B cell (primary cell): Measurements from ENCODE around the gene AOPEP. TPM values are rescaled to one million over a fixed set of nuclear protein-coding genes. Genes with fewer than 3 reads are reported as not detected.

Experiments
- ATAC-seq: fragments of 200-7000 bp; cut with Tn5 transposase; one replicate; pipeline ENCODE4 v1.10.0; 2021; ENCODE audit warnings: low read depth, mild to moderate bottlenecking, moderate number of reproducible peaks, moderate library complexity
- CTCF ChIA-PET: fragments of 350-600 bp; sonication (Branson Sonifier 250); formaldehyde crosslinking; loops from one replicate; lab custom pipeline; 2021; ENCODE audit warnings: antibody characterized with exemption, inconsistent platforms; lab: Charles Lee
- POLR2A ChIA-PET: fragments of 350-600 bp; sonication (Branson Sonifier 250); formaldehyde crosslinking; loops from one replicate; lab custom pipeline; 2021; ENCODE audit warnings: antibody characterized with exemption; lab: Charles Lee
- DNase-seq: peaks from one replicate; pipeline ENCODE4 v3.0.0; 2013
- H2AFZ ChIP-seq: 2 replicates; pipeline ENCODE4 v1.6.1; 2012; ENCODE audit warnings: mild to moderate bottlenecking, low read depth, low read length; ENCODE audit not compliant: insufficient read depth, poor library complexity, severe bottlenecking
- H3K27ac ChIP-seq, 2 donors: 1 replicate in 1 of 2; 2 replicates in 1 of 2; pipeline ENCODE4 v1.5.1; 2012 to 2013; ENCODE audit warnings: low read length in 2 of 2, mild to moderate bottlenecking in 2 of 2, moderate library complexity in 1 of 2
- H3K27me3 ChIP-seq, 4 experiments: fragments of 200-600 bp in 1 of 4; sonication (generic) in 1 of 4; replicated peaks in 1 of 4; 1 replicate in 2 of 4; 2 replicates in 2 of 4; pipeline versions ENCODE4 v1.6.1 to v1.7.0; 2013 to 2016; ENCODE audit warnings: low read length in 3 of 4, mild to moderate bottlenecking in 2 of 4, mixed read lengths in 1 of 4, moderate library complexity in 1 of 4; ENCODE audit not compliant: insufficient read depth in 4 of 4, control insufficient read depth in 3 of 4; ENCODE audit errors: control extremely low read depth in 1 of 4
- H3K36me3 ChIP-seq, 2 experiments: replicated peaks in 1 of 2; 1 replicate in 1 of 2; 2 replicates in 1 of 2; pipeline versions ENCODE4 v1.6.1 to v1.7.1; 2013; ENCODE audit warnings: low read length in 1 of 2; ENCODE audit not compliant: insufficient read depth in 2 of 2, control insufficient read depth in 1 of 2; ENCODE audit errors: control extremely low read depth in 1 of 2, extremely low read depth in 1 of 2
- H3K4me1 ChIP-seq, 2 donors: fragments of 200-600 bp in 1 of 2; sonication (generic) in 1 of 2; 1 replicate in 1 of 2; 2 replicates in 1 of 2; pipeline versions ENCODE4 v1.5.1 to v1.6.1; 2013 to 2017; ENCODE audit warnings: low read length in 2 of 2; ENCODE audit not compliant: control insufficient read depth in 2 of 2, insufficient read depth in 2 of 2
- H3K4me2 ChIP-seq: replicated peaks from 2 replicates; pipeline ENCODE3; 2012; ENCODE audit warnings: mild to moderate bottlenecking, low read depth, low read length; ENCODE audit not compliant: poor library complexity, severe bottlenecking
- H3K4me3 ChIP-seq, 5 experiments: fragments of 200-600 bp in 1 of 5; sonication (generic) in 1 of 5; 1 replicate in 3 of 5; 2 replicates in 2 of 5; pipeline versions ENCODE4 v1.5.1 to v1.7.0; 2011 to 2016; ENCODE audit warnings: low read length in 4 of 5, mild to moderate bottlenecking in 4 of 5, low read depth in 2 of 5, control low read depth in 1 of 5, moderate library complexity in 1 of 5; ENCODE audit not compliant: insufficient read depth in 1 of 5; ENCODE audit errors: control extremely low read depth in 1 of 5, extremely low read depth in 1 of 5
- H3K79me2 ChIP-seq: fragments of 200-600 bp; sonication (generic); one replicate; pipeline ENCODE4 v1.6.0; 2016; ENCODE audit warnings: low read length; ENCODE audit not compliant: control insufficient read depth, insufficient read depth
- H3K9ac ChIP-seq: fragments of 200-600 bp; sonication (generic); 2 replicates; pipeline ENCODE4 v1.6.1; 2017; ENCODE audit warnings: mild to moderate bottlenecking, low read length, moderate library complexity
- H3K9me3 ChIP-seq, 3 donors: one replicate each; pipeline versions ENCODE4 v1.6.1 to v1.7.1; 2013; ENCODE audit warnings: low read length in 2 of 3; ENCODE audit not compliant: control insufficient read depth in 2 of 3, insufficient read depth in 1 of 3; ENCODE audit errors: control extremely low read depth in 1 of 3
- H4K20me1 ChIP-seq: 2 replicates; pipeline ENCODE4 v1.6.0; 2012; ENCODE audit warnings: mild to moderate bottlenecking, low read length; ENCODE audit not compliant: insufficient read depth, control insufficient read depth, poor library complexity, severe bottlenecking
- H3K27ac Mint-ChIP-seq: one replicate; pipeline ENCODE4 v1.8.0; 2021; ENCODE audit warnings: mixed read lengths
- H3K27me3 Mint-ChIP-seq: one replicate; pipeline ENCODE4 v1.8.0; 2021; ENCODE audit warnings: mixed read lengths
- H3K4me1 Mint-ChIP-seq: one replicate; pipeline ENCODE4 v1.8.0; 2021; ENCODE audit warnings: mixed read lengths
- H3K4me3 Mint-ChIP-seq: one replicate; pipeline ENCODE4 v1.8.0; 2021; ENCODE audit warnings: mixed read lengths
- H3K9me3 Mint-ChIP-seq: one replicate; pipeline ENCODE4 v1.8.0; 2022; ENCODE audit warnings: mixed read lengths; ENCODE audit not compliant: insufficient read depth
- CTCF ChIP-seq: fragments of 200-600 bp; IDR thresholded peaks from one replicate; pipeline ENCODE4 v1.8.0; 2022; ENCODE audit warnings: antibody characterized with exemption, mild to moderate bottlenecking
- EZH2 ChIP-seq: IDR thresholded peaks from 2 replicates; pipeline ENCODE4 v1.6.1; 2012; ENCODE audit warnings: borderline replicate concordance, low read depth, mild to moderate bottlenecking, moderate library complexity, low read length; ENCODE audit not compliant: insufficient read depth, poor library complexity, severe bottlenecking
- WGBS: methylation state at CpG from one replicate; pipeline ENCODE4 v1.1.5; 2013; ENCODE audit warnings: missing lambda C conversion rate; ENCODE audit not compliant: insufficient coverage; 5-methylcytosine and 5-hydroxymethylcytosine counted together
- intact Hi-C: fragments of 100-400 bp; cut with micrococcal nuclease; formaldehyde crosslinking; loops from one replicate; pipeline ENCODE4 v1.10.0; 2022
- polyA plus RNA-seq: library from polyadenylated mRNA; depleted of rRNA; stranded (reverse); fragments of >200 nt; gene quantifications from 2 replicates; pipeline ENCODE4 v1.2.3, GENCODE V29; 2012
- total RNA-seq, 2 donors: library from RNA; stranded (reverse); fragments of 120-200 nt in 1 of 2; gene quantifications; 1 replicate in 1 of 2; 2 replicates in 1 of 2; pipeline versions ENCODE4 v1.2.3 to v1.2.4, GENCODE V29; 2013 to 2022

AOPEP gene
- total and polyA plus RNA-seq, 2 donors (not counting 1 experiment from before 2014, with no cell fraction given) = 5.1 to 35.8 TPM

DNA sequence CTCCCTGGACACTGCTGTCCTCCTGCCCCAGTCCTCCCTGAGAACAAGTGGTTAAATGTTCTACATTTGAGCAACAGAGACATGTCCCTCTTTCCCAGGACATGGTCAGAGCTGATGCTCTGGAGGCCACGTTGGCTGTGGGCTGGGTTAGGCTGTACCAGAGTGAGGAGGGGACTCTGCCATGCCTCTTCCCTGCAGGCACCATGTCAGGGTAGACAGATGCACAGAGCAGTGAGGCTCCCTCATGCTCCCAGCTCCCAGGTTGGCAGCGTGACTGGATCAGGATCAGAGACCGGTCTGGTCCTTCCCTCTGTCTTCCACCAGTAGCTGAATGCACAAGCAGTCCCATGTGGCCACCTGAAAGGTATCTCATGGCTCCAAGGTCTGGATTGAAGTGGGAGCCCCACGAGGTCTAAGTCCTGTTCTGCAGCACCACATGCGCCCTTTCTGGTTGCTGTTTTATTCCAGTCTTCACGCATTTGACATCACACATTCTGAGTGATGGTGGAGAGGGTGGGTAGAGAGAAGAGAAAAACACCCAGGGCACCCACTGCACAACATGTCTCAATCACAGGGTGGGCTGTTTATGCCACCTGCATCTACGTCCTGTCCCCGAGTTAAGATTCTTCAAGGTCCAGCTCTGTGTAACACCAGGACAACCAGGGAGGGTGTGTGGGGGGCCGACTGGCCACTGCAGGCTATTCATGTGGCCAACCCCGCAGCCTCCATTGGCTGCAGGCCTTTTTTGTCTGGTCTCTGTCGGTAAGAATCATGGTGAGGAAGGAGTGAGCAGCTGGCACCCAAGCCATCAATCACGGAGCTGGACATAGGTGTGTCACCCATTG lies 386.2 kb downstream of the AOPEP start:
- Histone ChIP-seq H2AFZ (no peak overlapping the region), H3K27ac (no peak overlapping the region), H3K36me3 (no peaks in the 10 kb centered on the region), H3K4me2 (no peak overlapping the region), H3K9ac (no peak overlapping the region), H3K4me1 (no peaks in the 10 kb centered on the region), H3K4me3 (no peak overlapping the region), H3K9me3 (no peaks in the 10 kb centered on the region), H3K27me3 (no peaks in the 10 kb centered on the region), H4K20me1 (no peaks in the 10 kb centered on the region), H3K79me2 (no peaks in the 10 kb centered on the region)
- ChIA-PET CTCF (interaction anchor here (1.0 to 1.1 kb wide), 2 partner anchors 15 to 16 kb away, joined by 3 read pairs; no protein-coding TSS in a partner anchor), POLR2A (no interaction called here)
- H3K4me3 Mint-ChIP-seq = no peak overlapping the region
- H3K4me1 Mint-ChIP-seq = no peaks in the 10 kb centered on the region
- H3K27me3 Mint-ChIP-seq = no peaks in the 10 kb centered on the region
- TF ChIP-seq CTCF (no peak), EZH2 (no peak)
- intact Hi-C loops = no loop called here
- 100% methylated on average over 11 of the region's 12 CpGs for WGBS
- ATAC-seq (no peak), DNase-seq (no peak)
- no peak overlapping the region for H3K27ac Mint-ChIP-seq
- H3K9me3 Mint-ChIP-seq = no peaks in the 10 kb centered on the region

GRCh38 chr9:95115104-95115503 lies 388.6 kb downstream of the AOPEP start:
- H3K27me3 Mint-ChIP-seq = no peaks in the 10 kb centered on the region
- no peak overlapping the region for H3K4me3 Mint-ChIP-seq
- TF ChIP-seq CTCF = no peak
- TF ChIP-seq EZH2 = no peak
- ChIA-PET CTCF (interaction anchor here (1.0 to 3.5 kb wide), 3 partner anchors 11 to 16 kb away, joined by 3 to 11 read pairs (median 3); no protein-coding TSS in a partner anchor), POLR2A (no interaction called here)
- H3K9ac ChIP-seq = no peak overlapping the region
- H3K4me1 Mint-ChIP-seq = no peaks in the 10 kb centered on the region
- H3K9me3 Mint-ChIP-seq = no peaks in the 10 kb centered on the region
- H3K9me3 ChIP-seq = no peaks in the 10 kb centered on the region
- ATAC-seq (no peak), DNase-seq (no peak)
- H3K4me3 ChIP-seq = no peak overlapping the region
- no peak overlapping the region for H3K27ac Mint-ChIP-seq
- H2AFZ ChIP-seq = no peak overlapping the region
- no peaks in the 10 kb centered on the region for H3K4me1 ChIP-seq
- 100% methylated on average over 1 of the region's 6 CpGs for WGBS
- no peak overlapping the region for H3K4me2 ChIP-seq
- no peaks in the 10 kb centered on the region for H3K36me3 ChIP-seq
- no peaks in the 10 kb centered on the region for H4K20me1 ChIP-seq
- H3K79me2 ChIP-seq = no peaks in the 10 kb centered on the region
- no peak overlapping the region for H3K27ac ChIP-seq
- intact Hi-C loops = no loop called here
- H3K27me3 ChIP-seq = no peaks in the 10 kb centered on the region
